ENCODE data around the gene SPPL2B. TPM values are rescaled to one million over a fixed set of nuclear protein-coding genes. Genes with fewer than 3 reads are reported as not detected.
A peak's percentile ranks its signal among the peaks of the same experiment; 100 is the strongest.

Gene SPPL2B
- total and polyA plus RNA-seq, 2 donors = 26.9 to 40.9 TPM

- under 1% methylated on average over 74 of the region's 74 CpGs for WGBS
- H3K27ac ChIP-seq (ENCODE audit: low read depth) = no peak overlapping the region
- DNase-seq (ENCODE audit: extremely low spot score) = no peak
- H3K4me1 ChIP-seq (ENCODE audit: insufficient read depth) = no peaks in the 10 kb centered on the region
- no peaks in the 10 kb centered on the region for H3K36me3 ChIP-seq (ENCODE audit: insufficient read depth)
- H3K4me3 ChIP-seq (ENCODE audit: low read depth, low read length) = peak overlapping the region; percentile 23
These were observed 38.6 kb upstream of the SPPL2B start for GRCh38 chr19:2289714-2290435.

- WGBS = 3% methylated on average over 82 of the region's 82 CpGs
- Histone ChIP-seq H3K36me3 (ENCODE audit: insufficient read depth) (no peaks in the 10 kb centered on the region), H3K27ac (ENCODE audit: low read depth) (no peak overlapping the region), H3K4me1 (ENCODE audit: insufficient read depth) (no peaks in the 10 kb centered on the region), H3K4me3 (ENCODE audit: low read depth, low read length) (peak overlapping the region; percentile 23)
- DNase-seq (ENCODE audit: extremely low spot score) = no peak
These were observed 37.9 kb upstream of the SPPL2B start for GRCh38 chr19:2290441-2291184.

GRCh38 chr19:2291185-2291751 lies 37.2 kb upstream of the SPPL2B start:
- peak overlapping the region; percentile 23 for H3K4me3 ChIP-seq (ENCODE audit: low read depth, low read length)
- H3K4me1 ChIP-seq (ENCODE audit: insufficient read depth) = no peaks in the 10 kb centered on the region
- H3K36me3 ChIP-seq (ENCODE audit: insufficient read depth) = no peaks in the 10 kb centered on the region
- no peak overlapping the region for H3K27ac ChIP-seq (ENCODE audit: low read depth)
- no peak for DNase-seq (ENCODE audit: extremely low spot score)
- 8% methylated on average over 67 of the region's 67 CpGs for WGBS

- no peaks in the 10 kb centered on the region for H3K4me1 ChIP-seq (ENCODE audit: insufficient read depth)
- DNase-seq (ENCODE audit: extremely low spot score) = no peak
- no peak overlapping the region for H3K27ac ChIP-seq (ENCODE audit: low read depth)
- no peaks in the 10 kb centered on the region for H3K36me3 ChIP-seq (ENCODE audit: insufficient read depth)
- no peak overlapping the region for H3K4me3 ChIP-seq (ENCODE audit: low read depth, low read length)
- 12% methylated on average over 26 of the region's 26 CpGs for WGBS
These were observed 33.7 kb upstream of the SPPL2B start for GRCh38 chr19:2294687-2295335.

- no peak overlapping the region for H3K27ac ChIP-seq (ENCODE audit: low read depth)
- no peaks in the 10 kb centered on the region for H3K36me3 ChIP-seq (ENCODE audit: insufficient read depth)
- no peaks in the 10 kb centered on the region for H3K4me1 ChIP-seq (ENCODE audit: insufficient read depth)
- DNase-seq (ENCODE audit: extremely low spot score) = no peak
- no peak overlapping the region for H3K4me3 ChIP-seq (ENCODE audit: low read depth, low read length)
- 86% methylated on average over 16 of the region's 16 CpGs for WGBS
These were observed 32.3 kb upstream of the SPPL2B start for GRCh38 chr19:2296141-2296540.

- H3K4me3 ChIP-seq (ENCODE audit: low read depth, low read length) = no peak overlapping the region
- no peaks in the 10 kb centered on the region for H3K4me1 ChIP-seq (ENCODE audit: insufficient read depth)
- no peak overlapping the region for H3K27ac ChIP-seq (ENCODE audit: low read depth)
- DNase-seq (ENCODE audit: extremely low spot score) = no peak
- H3K36me3 ChIP-seq (ENCODE audit: insufficient read depth) = no peaks in the 10 kb centered on the region
- 65% methylated on average over 17 of the region's 17 CpGs for WGBS
These were observed 28.0 kb upstream of the SPPL2B start for GRCh38 chr19:2300533-2300932.

- Histone ChIP-seq H3K4me1 (ENCODE audit: insufficient read depth) (no peaks in the 10 kb centered on the region), H3K4me3 (ENCODE audit: low read depth, low read length) (no peak overlapping the region), H3K27ac (ENCODE audit: low read depth) (no peak overlapping the region), H3K36me3 (ENCODE audit: insufficient read depth) (no peaks in the 10 kb centered on the region)
- no peak for DNase-seq (ENCODE audit: extremely low spot score)
- WGBS = 16% methylated on average over 62 of the region's 62 CpGs
These were observed 25.9 kb upstream of the SPPL2B start for GRCh38 chr19:2302319-2303210.

GRCh38 chr19:2303211-2303798 lies 25.2 kb upstream of the SPPL2B start:
- no peaks in the 10 kb centered on the region for H3K4me1 ChIP-seq (ENCODE audit: insufficient read depth)
- no peak for DNase-seq (ENCODE audit: extremely low spot score)
- H3K4me3 ChIP-seq (ENCODE audit: low read depth, low read length) = no peak overlapping the region
- H3K36me3 ChIP-seq (ENCODE audit: insufficient read depth) = no peaks in the 10 kb centered on the region
- whole genome bisulfite sequencing = 76% methylated on average over 26 of the region's 26 CpGs
- no peak overlapping the region for H3K27ac ChIP-seq (ENCODE audit: low read depth)

GRCh38 chr19:2305452-2306280 lies 22.8 kb upstream of the SPPL2B start:
- Histone ChIP-seq H3K36me3 (ENCODE audit: insufficient read depth) (no peaks in the 10 kb centered on the region), H3K4me1 (ENCODE audit: insufficient read depth) (no peaks in the 10 kb centered on the region), H3K4me3 (ENCODE audit: low read depth, low read length) (no peak overlapping the region), H3K27ac (ENCODE audit: low read depth) (no peak overlapping the region)
- 69% methylated on average over 19 of the region's 19 CpGs for WGBS
- DNase-seq (ENCODE audit: extremely low spot score) = no peak

- DNase-seq (ENCODE audit: extremely low spot score) = no peak
- Histone ChIP-seq H3K4me3 (ENCODE audit: low read depth, low read length) (no peak overlapping the region), H3K36me3 (ENCODE audit: insufficient read depth) (no peaks in the 10 kb centered on the region), H3K4me1 (ENCODE audit: insufficient read depth) (no peaks in the 10 kb centered on the region), H3K27ac (ENCODE audit: low read depth) (no peak overlapping the region)
- WGBS = 68% methylated on average over 19 of the region's 19 CpGs
These were observed 22.1 kb upstream of the SPPL2B start for GRCh38 chr19:2306281-2306806.

- 58% methylated on average over 17 of the region's 17 CpGs for WGBS
- H3K36me3 ChIP-seq (ENCODE audit: insufficient read depth) = no peaks in the 10 kb centered on the region
- H3K4me1 ChIP-seq (ENCODE audit: insufficient read depth) = no peaks in the 10 kb centered on the region
- no peak overlapping the region for H3K4me3 ChIP-seq (ENCODE audit: low read depth, low read length)
- no peak for DNase-seq (ENCODE audit: extremely low spot score)
- no peak overlapping the region for H3K27ac ChIP-seq (ENCODE audit: low read depth)
These were observed 21.5 kb upstream of the SPPL2B start for GRCh38 chr19:2306971-2307370.

GRCh38 chr19:2307518-2308012 lies 20.9 kb upstream of the SPPL2B start:
- Histone ChIP-seq H3K4me3 (ENCODE audit: low read depth, low read length) (peak overlapping the region; percentile 27), H3K27ac (ENCODE audit: low read depth) (no peak overlapping the region), H3K36me3 (ENCODE audit: insufficient read depth) (no peaks in the 10 kb centered on the region), H3K4me1 (ENCODE audit: insufficient read depth) (no peaks in the 10 kb centered on the region)
- DNase-seq (ENCODE audit: extremely low spot score) = no peak
- 18% methylated on average over 33 of the region's 33 CpGs for WGBS
